ENCODE measurements around the gene MC2R. TPM values are rescaled to one million over a fixed set of nuclear protein-coding genes. Genes with fewer than 3 reads are reported as not detected.

The MC2R gene
- total and polyA plus RNA-seq, 2 of the 4 experiments (the other 2 are of a cell fraction), result not detected

GRCh38 chr18:13900633-13901032, 14.7 kb downstream of the MC2R start:
- no peaks in the 10 kb centered on the region for H4K20me1 ChIP-seq (ENCODE audit: insufficient read depth, low read length)
- intact Hi-C loops (cut with micrococcal nuclease), result no loop called here
- no peak for TF ChIP-seq BHLHE40 (IDR thresholded peaks at IDR 0.05; ENCODE audit: low read depth, low read length)
- no peak for TF ChIP-seq SMC3 (IDR thresholded peaks at IDR 0.05; ENCODE audit: low read depth, low read length)
- TF ChIP-seq, protein P1, sequence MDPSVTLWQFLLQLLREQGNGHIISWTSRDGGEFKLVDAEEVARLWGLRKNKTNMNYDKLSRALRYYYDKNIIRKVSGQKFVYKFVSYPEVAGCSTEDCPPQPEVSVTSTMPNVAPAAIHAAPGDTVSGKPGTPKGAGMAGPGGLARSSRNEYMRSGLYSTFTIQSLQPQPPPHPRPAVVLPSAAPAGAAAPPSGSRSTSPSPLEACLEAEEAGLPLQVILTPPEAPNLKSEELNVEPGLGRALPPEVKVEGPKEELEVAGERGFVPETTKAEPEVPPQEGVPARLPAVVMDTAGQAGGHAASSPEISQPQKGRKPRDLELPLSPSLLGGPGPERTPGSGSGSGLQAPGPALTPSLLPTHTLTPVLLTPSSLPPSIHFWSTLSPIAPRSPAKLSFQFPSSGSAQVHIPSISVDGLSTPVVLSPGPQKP (IDR thresholded peaks at IDR 0.05; ENCODE audit: borderline replicate concordance, low read depth, low read length), result no peak
- TF ChIP-seq MAZ (IDR thresholded peaks at IDR 0.05; ENCODE audit: borderline replicate concordance, low read depth, low read length), result no peak
- no peak for TF ChIP-seq FOS (IDR thresholded peaks at IDR 0.05; ENCODE audit: low read depth, low read length)
- TF ChIP-seq CEBPB (IDR thresholded peaks at IDR 0.05; ENCODE audit: low read depth, low read length), result no peak
- no peak for TF ChIP-seq RAD21 (IDR thresholded peaks at IDR 0.05; ENCODE audit: low read length)
- TF ChIP-seq, protein P2, sequence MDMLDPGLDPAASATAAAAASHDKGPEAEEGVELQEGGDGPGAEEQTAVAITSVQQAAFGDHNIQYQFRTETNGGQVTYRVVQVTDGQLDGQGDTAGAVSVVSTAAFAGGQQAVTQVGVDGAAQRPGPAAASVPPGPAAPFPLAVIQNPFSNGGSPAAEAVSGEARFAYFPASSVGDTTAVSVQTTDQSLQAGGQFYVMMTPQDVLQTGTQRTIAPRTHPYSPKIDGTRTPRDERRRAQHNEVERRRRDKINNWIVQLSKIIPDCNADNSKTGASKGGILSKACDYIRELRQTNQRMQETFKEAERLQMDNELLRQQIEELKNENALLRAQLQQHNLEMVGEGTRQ (IDR thresholded peaks at IDR 0.05; ENCODE audit: low read depth, low read length), result no peak
- TF ChIP-seq, protein P3, sequence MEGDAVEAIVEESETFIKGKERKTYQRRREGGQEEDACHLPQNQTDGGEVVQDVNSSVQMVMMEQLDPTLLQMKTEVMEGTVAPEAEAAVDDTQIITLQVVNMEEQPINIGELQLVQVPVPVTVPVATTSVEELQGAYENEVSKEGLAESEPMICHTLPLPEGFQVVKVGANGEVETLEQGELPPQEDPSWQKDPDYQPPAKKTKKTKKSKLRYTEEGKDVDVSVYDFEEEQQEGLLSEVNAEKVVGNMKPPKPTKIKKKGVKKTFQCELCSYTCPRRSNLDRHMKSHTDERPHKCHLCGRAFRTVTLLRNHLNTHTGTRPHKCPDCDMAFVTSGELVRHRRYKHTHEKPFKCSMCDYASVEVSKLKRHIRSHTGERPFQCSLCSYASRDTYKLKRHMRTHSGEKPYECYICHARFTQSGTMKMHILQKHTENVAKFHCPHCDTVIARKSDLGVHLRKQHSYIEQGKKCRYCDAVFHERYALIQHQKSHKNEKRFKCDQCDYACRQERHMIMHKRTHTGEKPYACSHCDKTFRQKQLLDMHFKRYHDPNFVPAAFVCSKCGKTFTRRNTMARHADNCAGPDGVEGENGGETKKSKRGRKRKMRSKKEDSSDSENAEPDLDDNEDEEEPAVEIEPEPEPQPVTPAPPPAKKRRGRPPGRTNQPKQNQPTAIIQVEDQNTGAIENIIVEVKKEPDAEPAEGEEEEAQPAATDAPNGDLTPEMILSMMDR (conservative IDR thresholded peaks at IDR 0.05; ENCODE audit: low read depth, low read length), result no peak
- TF ChIP-seq MXI1 (IDR thresholded peaks at IDR 0.05; ENCODE audit: borderline replicate concordance, low read depth, low read length), result no peak
- TF ChIP-seq MAFK (IDR thresholded peaks at IDR 0.05; ENCODE audit: low read depth, low read length), result no peak
- TF ChIP-seq POLR2A (IDR thresholded peaks at IDR 0.05; ENCODE audit: low read depth, low read length), result no peak
- no peak for TF ChIP-seq CHD1 (IDR thresholded peaks at IDR 0.05; ENCODE audit: low read depth, low read length)
- TF ChIP-seq RCOR1 (IDR thresholded peaks at IDR 0.05; ENCODE audit: insufficient replicate concordance, low read length), result no peak
- TF ChIP-seq NFE2L2 (IDR thresholded peaks at IDR 0.05; ENCODE audit: low read depth, low read length), result no peak
- no peak for TF ChIP-seq RFX5 (IDR thresholded peaks at IDR 0.05; ENCODE audit: low read depth, low read length)
- H2BK5ac ChIP-seq (ENCODE audit: low read depth, low read length, poor library complexity, severe bottlenecking), result no peak overlapping the region
- no peak overlapping the region for H3K27ac ChIP-seq (ENCODE audit: insufficient read depth, low read length)
- H4K5ac ChIP-seq (ENCODE audit: low read depth, low read length), result no peak overlapping the region
- dilution Hi-C loops (cut with HindIII; ENCODE audit: low sequenced_read_pairs, unreplicated experiment), result no loop called here
- no peaks in the 10 kb centered on the region for H3K36me3 ChIP-seq (ENCODE audit: control insufficient read depth, insufficient read depth, low read length)
- no peak overlapping the region for H3K4ac ChIP-seq (ENCODE audit: low read depth, low read length)
- H3K27me3 ChIP-seq (ENCODE audit: control insufficient read depth, insufficient read depth, low read length), result no peaks in the 10 kb centered on the region
- H3K18ac ChIP-seq (ENCODE audit: low read depth, low read length), result no peak overlapping the region
- ChIA-PET CTCF (no interaction called here), POLR2A (ENCODE audit: unreplicated experiment) (no interaction called here)
- H4K8ac ChIP-seq (ENCODE audit: low read depth in 2 of 2, low read length in 2 of 2), result no peak overlapping the region
- no peak overlapping the region for H2BK15ac ChIP-seq (ENCODE audit: low read depth, low read length)
- H2AFZ ChIP-seq (replicated peaks; ENCODE audit: low read length, poor library complexity), result no peak overlapping the region
- BruUV-seq (replicated peaks), result no TSS peak
- no peak overlapping the region for H2AK9ac ChIP-seq (replicated peaks; ENCODE audit: low read depth, low read length, poor library complexity)
- no peak overlapping the region for H2AK5ac ChIP-seq (ENCODE audit: low read depth, low read length)
- no peak overlapping the region for H4K91ac ChIP-seq (ENCODE audit: insufficient read depth, low read depth, low read length)
- H2BK20ac ChIP-seq (ENCODE audit: low read depth, low read length), result no peak overlapping the region
- no peak for DNase-seq
- ATAC-seq (ENCODE audit: low read depth), result no peak
- H3K4me3 ChIP-seq (ENCODE audit: insufficient read depth, low read depth, low read length), result no peak overlapping the region
- in situ Hi-C loops (cut with MboI; ENCODE audit: low sequenced_read_pairs), result no loop called here
- H3K23ac ChIP-seq (ENCODE audit: low read depth, low read length), result no peak overlapping the region
- H3K9me3 ChIP-seq (ENCODE audit: control insufficient read depth, insufficient read depth, low read length), result peaks cover 6% of the 10 kb centered on the region
- H3K79me1 ChIP-seq (ENCODE audit: low read depth in 1 of 2, low read length in 2 of 2), result no peaks in the 10 kb centered on the region
- H2BK120ac ChIP-seq (ENCODE audit: low read depth, low read length), result no peak overlapping the region
- no peaks in the 10 kb centered on the region for H3K4me1 ChIP-seq (ENCODE audit: control insufficient read depth, insufficient read depth, low read length)
- H3K14ac ChIP-seq (replicated peaks; ENCODE audit: low read depth, low read length), result no peak overlapping the region
- WGBS, 2 experiments (ENCODE audit: extremely low coverage in 2 of 2, insufficient read length in 1 of 2), result no CpG with 5 or more reads among the region's 1 CpG
- no peaks in the 10 kb centered on the region for H3K9me1 ChIP-seq (ENCODE audit: insufficient read depth, low read length)
- H3K4me2 ChIP-seq (ENCODE audit: low read depth, low read length), result no peak overlapping the region
- H3K9ac ChIP-seq (ENCODE audit: low read depth, low read length), result no peak overlapping the region
- no peak overlapping the region for H3K56ac ChIP-seq (ENCODE audit: extremely low read depth, insufficient read depth, low read length)

Measured in IMR-90 (cell line).